22Rv1 (cell line): ENCODE data around the gene LMBRD1.

ENCODE experiments used
- H3K27ac ChIP-seq: fragments of 450-650 bp; 2 replicates; pipeline ENCODE4 v1.5.1; 2017
- ZFX ChIP-seq: fragments of 450-650 bp; IDR thresholded peaks from 2 replicates; pipeline ENCODE4 v1.6.1; 2017; ENCODE audit warnings: antibody characterized with exemption, borderline replicate concordance
- TF ChIP-seq, protein P1 (sequence below): fragments of 450-650 bp; IDR thresholded peaks from 2 replicates; pipeline ENCODE4 v1.5.1; 2017; ENCODE audit warnings: mild to moderate bottlenecking

Gene LMBRD1

DNA sequence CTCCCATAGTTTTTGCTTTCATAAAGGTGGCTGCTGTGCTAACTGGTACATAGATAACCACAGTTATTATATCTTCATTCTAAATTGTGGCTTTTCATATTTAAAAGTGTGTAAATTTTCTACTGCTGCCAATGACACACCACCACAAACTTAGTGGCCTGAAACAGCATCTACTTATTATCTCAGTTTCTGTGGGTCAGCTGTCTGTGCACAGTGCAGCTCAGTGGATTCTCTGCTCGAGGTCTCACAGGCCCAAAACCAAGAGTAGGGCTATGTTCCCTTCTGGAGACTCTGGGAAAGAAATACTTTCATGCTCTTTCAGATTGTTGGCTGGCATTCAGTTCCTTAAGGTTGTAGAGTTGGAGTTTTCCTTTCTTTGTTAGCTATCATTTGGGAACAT is 90.1 kb downstream of the LMBRD1 start:
- no peak for TF ChIP-seq ZFX
- TF ChIP-seq, protein P1, sequence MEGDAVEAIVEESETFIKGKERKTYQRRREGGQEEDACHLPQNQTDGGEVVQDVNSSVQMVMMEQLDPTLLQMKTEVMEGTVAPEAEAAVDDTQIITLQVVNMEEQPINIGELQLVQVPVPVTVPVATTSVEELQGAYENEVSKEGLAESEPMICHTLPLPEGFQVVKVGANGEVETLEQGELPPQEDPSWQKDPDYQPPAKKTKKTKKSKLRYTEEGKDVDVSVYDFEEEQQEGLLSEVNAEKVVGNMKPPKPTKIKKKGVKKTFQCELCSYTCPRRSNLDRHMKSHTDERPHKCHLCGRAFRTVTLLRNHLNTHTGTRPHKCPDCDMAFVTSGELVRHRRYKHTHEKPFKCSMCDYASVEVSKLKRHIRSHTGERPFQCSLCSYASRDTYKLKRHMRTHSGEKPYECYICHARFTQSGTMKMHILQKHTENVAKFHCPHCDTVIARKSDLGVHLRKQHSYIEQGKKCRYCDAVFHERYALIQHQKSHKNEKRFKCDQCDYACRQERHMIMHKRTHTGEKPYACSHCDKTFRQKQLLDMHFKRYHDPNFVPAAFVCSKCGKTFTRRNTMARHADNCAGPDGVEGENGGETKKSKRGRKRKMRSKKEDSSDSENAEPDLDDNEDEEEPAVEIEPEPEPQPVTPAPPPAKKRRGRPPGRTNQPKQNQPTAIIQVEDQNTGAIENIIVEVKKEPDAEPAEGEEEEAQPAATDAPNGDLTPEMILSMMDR, result no peak
- H3K27ac ChIP-seq, result no peak overlapping the region

DNA sequence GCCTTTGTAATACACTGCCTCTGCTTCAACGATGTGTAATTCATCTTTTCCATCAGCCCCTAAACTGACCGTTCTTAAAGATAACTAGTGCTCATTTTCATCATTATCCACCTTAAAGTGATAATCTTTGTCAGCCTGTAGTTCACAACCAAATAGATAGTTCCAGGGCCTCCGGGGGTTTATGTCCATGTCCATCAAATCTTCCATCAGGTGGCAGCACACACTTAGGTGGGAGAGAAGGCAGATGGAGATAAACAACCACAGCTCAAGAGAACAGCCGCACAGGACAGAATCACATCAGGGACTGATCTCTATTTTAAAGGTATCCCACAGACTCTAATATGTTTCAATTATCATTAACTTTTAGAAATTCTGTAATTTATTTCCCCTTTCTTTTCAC is 90.9 kb downstream of the LMBRD1 start:
- H3K27ac ChIP-seq, result no peak overlapping the region
- TF ChIP-seq, protein P1, result 0 out of 2 replicates have a peak, but pooled peaks have one; percentile 19
- TF ChIP-seq ZFX, result no peak

DNA sequence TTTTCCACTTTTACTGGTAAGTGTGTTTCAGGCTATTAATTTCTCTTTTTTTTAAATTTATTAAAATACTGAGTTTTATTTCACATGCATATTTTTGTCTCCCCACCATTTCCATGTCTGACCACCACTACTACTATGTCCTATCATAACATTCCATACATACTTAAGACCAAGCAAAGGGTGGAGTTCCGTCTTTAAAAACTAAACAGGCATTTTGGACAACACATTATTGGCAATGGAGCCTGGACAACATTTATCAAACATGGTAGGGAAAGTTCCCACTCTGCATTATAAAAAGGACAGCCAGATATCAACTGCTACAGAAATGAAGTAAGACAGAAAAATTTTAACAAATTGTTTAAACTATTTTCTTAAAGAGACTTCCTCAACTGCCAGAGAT is 91.9 kb downstream of the LMBRD1 start:
- TF ChIP-seq, protein P1, result no peak
- TF ChIP-seq ZFX, result no peak
- no peak overlapping the region for H3K27ac ChIP-seq

DNA sequence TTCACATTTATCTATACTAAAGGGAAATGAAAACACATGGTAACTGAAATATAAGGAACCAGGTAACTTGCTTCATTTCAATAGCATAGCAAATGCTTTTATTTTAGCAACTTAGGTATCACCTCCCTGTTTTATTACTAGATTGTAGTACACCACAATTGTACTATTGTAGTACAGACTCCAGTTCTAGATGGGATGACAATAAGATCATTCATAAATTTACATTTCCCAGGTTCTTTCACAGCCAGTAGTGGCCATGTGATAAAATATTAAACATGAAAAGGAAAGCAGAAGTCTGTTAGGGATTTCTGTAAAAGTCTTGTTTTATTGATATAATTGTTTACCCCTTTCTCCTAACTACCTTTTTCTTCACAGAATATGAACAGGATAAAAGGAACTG is 97.2 kb downstream of the LMBRD1 start:
- TF ChIP-seq ZFX, result no peak
- TF ChIP-seq, protein P1, result no peak

DNA sequence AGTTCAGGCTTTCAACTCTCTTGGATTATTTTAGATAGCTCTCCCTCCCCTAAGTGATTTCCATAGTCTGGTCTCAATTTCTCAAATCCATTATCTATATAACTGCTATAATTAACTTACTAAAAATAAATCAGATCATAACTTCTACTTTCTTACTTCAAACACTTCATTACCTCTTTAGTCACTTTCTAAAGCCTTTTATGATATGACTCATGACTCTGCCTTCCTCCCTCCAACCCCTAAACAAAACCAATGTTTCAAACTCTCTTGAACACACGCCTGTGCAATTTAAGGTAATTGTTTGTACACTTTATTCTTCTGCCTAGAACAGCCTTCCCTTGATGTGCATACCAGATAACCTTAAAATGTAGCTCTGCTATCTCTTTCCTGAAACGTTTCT is 100.5 kb downstream of the LMBRD1 start:
- TF ChIP-seq ZFX, result no peak
- TF ChIP-seq, protein P1, result no peak
- H3K27ac ChIP-seq, result no peak overlapping the region

More for the DNA sequence above, 97.2 kb downstream of the LMBRD1 start:
- no peak overlapping the region for H3K27ac ChIP-seq

DNA sequence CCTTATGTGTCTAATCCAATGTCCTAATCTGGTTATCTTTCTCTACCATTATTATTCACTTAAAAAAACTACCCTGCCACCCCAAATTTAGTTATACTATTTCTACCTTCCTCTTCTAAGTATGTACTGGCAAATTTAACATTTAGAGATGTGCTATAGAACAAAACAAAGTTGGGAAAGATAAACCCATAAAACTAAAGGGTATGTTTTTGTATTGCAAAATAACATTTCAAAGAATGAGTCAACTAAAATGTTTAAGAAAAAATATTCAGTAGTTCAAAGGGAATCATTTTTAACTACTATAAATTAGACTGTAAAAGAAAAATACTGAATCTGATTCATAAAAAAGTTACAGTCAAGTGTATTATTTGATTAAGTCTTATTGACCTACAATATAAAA is 103.0 kb downstream of the LMBRD1 start:
- TF ChIP-seq, protein P1, result no peak
- no peak for TF ChIP-seq ZFX
- no peak overlapping the region for H3K27ac ChIP-seq

DNA sequence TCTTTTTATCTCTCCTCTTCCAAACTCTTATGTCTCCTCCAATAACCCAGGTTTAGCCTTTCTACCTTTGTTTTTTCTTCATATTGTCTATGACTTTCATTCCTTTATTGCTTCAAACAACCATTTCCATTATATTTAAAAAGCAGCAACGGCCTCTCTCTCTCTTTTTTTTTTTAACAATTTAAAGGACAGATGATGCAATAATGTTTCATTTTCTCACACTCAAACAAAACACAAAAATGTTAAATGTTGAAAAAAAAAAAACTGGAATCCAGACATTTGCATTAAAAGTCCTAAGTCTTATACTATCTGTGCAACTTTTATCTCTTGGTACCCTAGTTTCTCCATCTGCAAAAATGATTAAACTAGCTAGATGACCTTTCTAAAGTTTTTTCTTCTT is 105.8 kb downstream of the LMBRD1 start:
- no peak for TF ChIP-seq ZFX
- TF ChIP-seq, protein P1, result no peak
- H3K27ac ChIP-seq, result no peak overlapping the region
